OCI-LY1 (cell line): ENCODE data around the gene ROPN1L.
A peak's percentile ranks its signal among the peaks of the same experiment; 100 is the strongest.

Experiments
- H2AFZ ChIP-seq: fragments of 200-600 bp; sonication (generic), shearing (Covaris generic); 2 replicates; pipeline ENCODE4 v1.6.0; 2014; ENCODE audit warnings: antibody characterized with exemption, mild to moderate bottlenecking, low read length
- H3F3A ChIP-seq: fragments of 200-600 bp; sonication (generic), shearing (Covaris generic); 2 replicates; pipeline ENCODE4 v1.6.0; 2014; ENCODE audit warnings: mild to moderate bottlenecking, antibody characterized with exemption, low read length, moderate library complexity; ENCODE audit not compliant: insufficient read depth
- H3K27ac ChIP-seq: fragments of 200-600 bp; sonication (generic); 2 replicates; pipeline ENCODE4 v1.5.1; 2014; ENCODE audit warnings: low read length, mixed run types, mild to moderate bottlenecking, low read depth; ENCODE audit not compliant: poor library complexity, severe bottlenecking
- H3K27me3 ChIP-seq: fragments of 200-600 bp; sonication (generic); 2 replicates; pipeline ENCODE4 v1.6.0; 2014; ENCODE audit warnings: antibody characterized with exemption, mild to moderate bottlenecking, low read length, moderate library complexity; ENCODE audit not compliant: insufficient read depth
- H3K36me3 ChIP-seq: fragments of 200-600 bp; sonication (generic); 2 replicates; pipeline ENCODE4 v1.6.1; 2014; ENCODE audit warnings: mild to moderate bottlenecking, antibody characterized with exemption, low read length, moderate library complexity, mixed read lengths; ENCODE audit not compliant: insufficient read depth
- H3K4me1 ChIP-seq: fragments of 200-600 bp; sonication (generic); 2 replicates; pipeline ENCODE4 v1.5.1; 2014; ENCODE audit warnings: mild to moderate bottlenecking, low read length, moderate library complexity; ENCODE audit not compliant: insufficient read depth, severe bottlenecking
- H3K4me2 ChIP-seq: fragments of 200-600 bp; sonication (generic), shearing (Covaris generic); 2 replicates; pipeline ENCODE4 v1.6.1; 2014; ENCODE audit warnings: low read length
- H3K4me3 ChIP-seq: fragments of 200-600 bp; sonication (generic); 2 replicates; pipeline ENCODE4 v1.5.1; 2014; ENCODE audit warnings: low read length, low read depth, mild to moderate bottlenecking, mixed read lengths; ENCODE audit not compliant: poor library complexity, severe bottlenecking
- H3K79me2 ChIP-seq: fragments of 200-600 bp; shearing (Covaris generic); 2 replicates; pipeline ENCODE4 v1.6.1; 2016; ENCODE audit warnings: mixed run types, low read length, mixed read lengths; ENCODE audit not compliant: insufficient read depth
- H3K9ac ChIP-seq: fragments of 200-600 bp; sonication (generic), shearing (Covaris generic); 2 replicates; pipeline ENCODE4 v1.6.1; 2014; ENCODE audit warnings: mild to moderate bottlenecking, low read length, mixed read lengths
- H3K9me2 ChIP-seq: fragments of 200-600 bp; sonication (generic), shearing (Covaris generic); 2 replicates; pipeline ENCODE4 v1.6.1; 2014; ENCODE audit warnings: low read depth, mild to moderate bottlenecking, low read length, mixed read lengths
- H3K9me3 ChIP-seq: fragments of 200-600 bp; shearing (Covaris generic); 2 replicates; pipeline ENCODE4 v1.6.1; 2014; ENCODE audit warnings: low read length, mixed read lengths
- H4K20me1 ChIP-seq: fragments of 200-600 bp; sonication (generic), shearing (Covaris generic); 2 replicates; pipeline ENCODE4 v1.6.0; 2016; ENCODE audit warnings: mild to moderate bottlenecking, low read length; ENCODE audit not compliant: insufficient read depth
- CTCF ChIP-seq: fragments of 200-600 bp; sonication (generic), shearing (Covaris generic); IDR thresholded peaks from 2 replicates; pipeline ENCODE4 v1.5.1; 2017; ENCODE audit warnings: mild to moderate bottlenecking, antibody characterized with exemption, low read length, moderate library complexity, mixed read lengths
- EZH2 ChIP-seq: fragments of 200-600 bp; sonication (generic), shearing (Covaris generic); IDR thresholded peaks from 2 replicates; pipeline ENCODE4 v1.8.0; 2017; ENCODE audit warnings: borderline replicate concordance, mixed run types, mild to moderate bottlenecking, antibody characterized with exemption, low read length, moderate library complexity, mixed read lengths

Gene ROPN1L

GRCh38 chr5:10452768-10453331, 11.2 kb downstream of the ROPN1L start:
- Histone ChIP-seq H3K27me3 (no peaks in the 10 kb centered on the region), H3K9ac (no peak overlapping the region), H3K27ac (no peak overlapping the region), H3K9me3 (no peaks in the 10 kb centered on the region), H4K20me1 (no peaks in the 10 kb centered on the region), H3K79me2 (no peaks in the 10 kb centered on the region), H3K36me3 (no peaks in the 10 kb centered on the region), H3F3A (no peaks in the 10 kb centered on the region), H3K4me2 (no peak overlapping the region), H3K9me2 (no peaks in the 10 kb centered on the region), H3K4me3 (no peak overlapping the region), H2AFZ (no peak overlapping the region), H3K4me1 (no peaks in the 10 kb centered on the region)
- TF ChIP-seq EZH2: no peak
- peak; percentile 69 for TF ChIP-seq CTCF

GRCh38 chr5:10453545-10453944, 11.9 kb downstream of the ROPN1L start:
- Histone ChIP-seq H3K4me1 (no peaks in the 10 kb centered on the region), H4K20me1 (no peaks in the 10 kb centered on the region), H3K27ac (no peak overlapping the region), H3K36me3 (no peaks in the 10 kb centered on the region), H2AFZ (no peak overlapping the region), H3K27me3 (no peaks in the 10 kb centered on the region), H3K4me2 (no peak overlapping the region), H3K4me3 (no peak overlapping the region), H3K9me3 (no peaks in the 10 kb centered on the region), H3K9ac (no peak overlapping the region), H3F3A (no peaks in the 10 kb centered on the region), H3K9me2 (no peaks in the 10 kb centered on the region), H3K79me2 (no peaks in the 10 kb centered on the region)
- TF ChIP-seq EZH2 (no peak), CTCF (no peak)

GRCh38 chr5:10454591-10455276, 13.1 kb downstream of the ROPN1L start:
- no peaks in the 10 kb centered on the region for H3F3A ChIP-seq
- H3K4me1 ChIP-seq: no peaks in the 10 kb centered on the region
- no peaks in the 10 kb centered on the region for H4K20me1 ChIP-seq
- H3K36me3 ChIP-seq: no peaks in the 10 kb centered on the region
- H3K9me3 ChIP-seq: no peaks in the 10 kb centered on the region
- no peak overlapping the region for H3K27ac ChIP-seq
- H3K27me3 ChIP-seq: no peaks in the 10 kb centered on the region
- H3K4me3 ChIP-seq: no peak overlapping the region
- H2AFZ ChIP-seq: no peak overlapping the region
- H3K4me2 ChIP-seq: no peak overlapping the region
- H3K9ac ChIP-seq: no peak overlapping the region
- no peak for TF ChIP-seq EZH2
- TF ChIP-seq CTCF: no peak
- no peaks in the 10 kb centered on the region for H3K79me2 ChIP-seq
- H3K9me2 ChIP-seq: no peaks in the 10 kb centered on the region
